SK-N-SH treated with all-trans-retinoic acid at 6 μM for 48 hours (cell line): ENCODE measurements around the gene SMAGP.
"Not testable (repeated sequence)": the region's sequence is repeated elsewhere in the genome, so short reads cannot be mapped to it uniquely, and the experiment has no call there.

Experiments used
- ISL1 ChIP-seq: fragments of 250-450 bp; sonication (Bioruptor Pico); IDR thresholded peaks from 2 replicates; pipeline ENCODE4 v2.1.2; 2022; ENCODE audit warnings: mild to moderate bottlenecking, moderate library complexity
- RARB ChIP-seq: fragments of 250-450 bp; sonication (Bioruptor Pico); IDR thresholded peaks from 2 replicates; pipeline ENCODE4 v1.8.0; 2021; ENCODE audit warnings: mild to moderate bottlenecking, moderate library complexity
- SNAI2 ChIP-seq: fragments of 250-450 bp; sonication (Bioruptor Pico); IDR thresholded peaks from 2 replicates; pipeline ENCODE4 v1.5.0; 2020; ENCODE audit warnings: mild to moderate bottlenecking, moderate library complexity
- ZFP3 ChIP-seq: fragments of 250-450 bp; sonication (Bioruptor Pico); IDR thresholded peaks from 2 replicates; pipeline ENCODE4 v1.5.0; 2020; ENCODE audit warnings: mild to moderate bottlenecking, moderate library complexity
- ZFP30 ChIP-seq: fragments of 450-650 bp; formaldehyde crosslinking; IDR thresholded peaks from 2 replicates; pipeline ENCODE4 v1.5.0; 2022; ENCODE audit warnings: mild to moderate bottlenecking, moderate library complexity
- ZNF8 ChIP-seq: fragments of 450-650 bp; formaldehyde crosslinking; IDR thresholded peaks from 2 replicates; pipeline ENCODE4 v1.5.0; 2020; ENCODE audit warnings: mild to moderate bottlenecking, moderate library complexity
- TF ChIP-seq, protein P1 (sequence below): fragments of 250-450 bp; sonication (Bioruptor Pico); IDR thresholded peaks from 2 replicates; pipeline ENCODE4 v1.8.0; 2021; ENCODE audit warnings: low read depth, mild to moderate bottlenecking, moderate library complexity, borderline replicate concordance
- TF ChIP-seq, protein P2 (sequence below): fragments of 250-450 bp; sonication (Bioruptor Pico); IDR thresholded peaks from 2 replicates; pipeline ENCODE4 v1.5.0; 2020; ENCODE audit warnings: mild to moderate bottlenecking, moderate library complexity

DNA sequence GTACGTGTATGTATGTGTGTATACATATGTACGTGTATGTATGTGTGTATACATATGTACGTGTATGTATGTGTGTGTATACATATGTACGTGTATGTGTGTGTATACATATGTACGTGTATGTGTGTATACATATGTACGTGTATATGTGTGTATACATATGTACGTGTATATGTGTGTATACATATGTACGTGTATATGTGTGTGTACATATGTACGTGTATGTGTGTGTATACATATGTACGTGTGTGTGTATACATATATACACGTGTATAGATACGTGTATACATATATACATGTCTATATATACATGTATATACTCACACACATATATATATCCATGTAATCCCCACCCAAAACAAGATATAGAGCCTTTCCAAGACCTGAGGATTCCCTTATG is 50.4 kb downstream of the SMAGP start:
- TF ChIP-seq SNAI2 (CRISPR knock-in tag); ZFP3; ZFP30 (CRISPR knock-in tag); ISL1 (CRISPR knock-in tag); RARB; ZNF8 (CRISPR knock-in tag): not testable (repeated sequence)
- TF ChIP-seq, protein P1, sequence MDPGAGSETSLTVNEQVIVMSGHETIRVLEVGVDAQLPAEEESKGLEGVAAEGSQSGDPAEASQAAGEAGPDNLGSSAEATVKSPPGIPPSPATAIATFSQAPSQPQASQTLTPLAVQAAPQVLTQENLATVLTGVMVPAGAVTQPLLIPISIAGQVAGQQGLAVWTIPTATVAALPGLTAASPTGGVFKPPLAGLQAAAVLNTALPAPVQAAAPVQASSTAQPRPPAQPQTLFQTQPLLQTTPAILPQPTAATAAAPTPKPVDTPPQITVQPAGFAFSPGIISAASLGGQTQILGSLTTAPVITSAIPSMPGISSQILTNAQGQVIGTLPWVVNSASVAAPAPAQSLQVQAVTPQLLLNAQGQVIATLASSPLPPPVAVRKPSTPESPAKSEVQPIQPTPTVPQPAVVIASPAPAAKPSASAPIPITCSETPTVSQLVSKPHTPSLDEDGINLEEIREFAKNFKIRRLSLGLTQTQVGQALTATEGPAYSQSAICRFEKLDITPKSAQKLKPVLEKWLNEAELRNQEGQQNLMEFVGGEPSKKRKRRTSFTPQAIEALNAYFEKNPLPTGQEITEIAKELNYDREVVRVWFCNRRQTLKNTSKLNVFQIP (CRISPR knock-in tag) = not testable (repeated sequence)
- TF ChIP-seq, protein P2, sequence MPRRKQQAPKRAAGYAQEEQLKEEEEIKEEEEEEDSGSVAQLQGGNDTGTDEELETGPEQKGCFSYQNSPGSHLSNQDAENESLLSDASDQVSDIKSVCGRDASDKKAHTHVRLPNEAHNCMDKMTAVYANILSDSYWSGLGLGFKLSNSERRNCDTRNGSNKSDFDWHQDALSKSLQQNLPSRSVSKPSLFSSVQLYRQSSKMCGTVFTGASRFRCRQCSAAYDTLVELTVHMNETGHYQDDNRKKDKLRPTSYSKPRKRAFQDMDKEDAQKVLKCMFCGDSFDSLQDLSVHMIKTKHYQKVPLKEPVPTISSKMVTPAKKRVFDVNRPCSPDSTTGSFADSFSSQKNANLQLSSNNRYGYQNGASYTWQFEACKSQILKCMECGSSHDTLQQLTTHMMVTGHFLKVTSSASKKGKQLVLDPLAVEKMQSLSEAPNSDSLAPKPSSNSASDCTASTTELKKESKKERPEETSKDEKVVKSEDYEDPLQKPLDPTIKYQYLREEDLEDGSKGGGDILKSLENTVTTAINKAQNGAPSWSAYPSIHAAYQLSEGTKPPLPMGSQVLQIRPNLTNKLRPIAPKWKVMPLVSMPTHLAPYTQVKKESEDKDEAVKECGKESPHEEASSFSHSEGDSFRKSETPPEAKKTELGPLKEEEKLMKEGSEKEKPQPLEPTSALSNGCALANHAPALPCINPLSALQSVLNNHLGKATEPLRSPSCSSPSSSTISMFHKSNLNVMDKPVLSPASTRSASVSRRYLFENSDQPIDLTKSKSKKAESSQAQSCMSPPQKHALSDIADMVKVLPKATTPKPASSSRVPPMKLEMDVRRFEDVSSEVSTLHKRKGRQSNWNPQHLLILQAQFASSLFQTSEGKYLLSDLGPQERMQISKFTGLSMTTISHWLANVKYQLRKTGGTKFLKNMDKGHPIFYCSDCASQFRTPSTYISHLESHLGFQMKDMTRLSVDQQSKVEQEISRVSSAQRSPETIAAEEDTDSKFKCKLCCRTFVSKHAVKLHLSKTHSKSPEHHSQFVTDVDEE = not testable (repeated sequence)
